NCI-H2081 treated with DMSO at 0.1 percent for 48 hours (cell line): ENCODE measurements around the gene SAC3D1.
"Not testable (repeated sequence)": the region's sequence is repeated elsewhere in the genome, so short reads cannot be mapped to it uniquely, and the experiment has no call there.

Experiments used
- DNase-seq: peaks from one replicate; lab custom pipeline; 2025; lab: John Stamatoyannopoulos, UW

Gene SAC3D1

GRCh38 chr11:65040847-65041622, at the start of gene SAC3D1:
Gene SAC3D1, plus strand, starts transcription at chr11:65041210. Its CDS starts 83 bp downstream, at chr11:65041293.
- peak; percentile 85 for DNase-seq

- no peak for DNase-seq
These were observed 46.7 kb upstream of the SAC3D1 start for GRCh38 chr11:64994318-64994717.

- DNase-seq: no peak
These were observed 44.7 kb upstream of the SAC3D1 start for GRCh38 chr11:64996327-64996709.

GRCh38 chr11:64996710-64997380, 44.2 kb upstream of the SAC3D1 start, which contains the start of gene BATF2:
Gene BATF2, minus strand, starts transcription at chr11:64996971. Its CDS starts 57 bp downstream, at chr11:64996914.
- no peak for DNase-seq

- no peak for DNase-seq
These were observed 42.9 kb upstream of the SAC3D1 start for GRCh38 chr11:64998141-64998540.

GRCh38 chr11:64998690-64999431, 42.1 kb upstream of the SAC3D1 start:
- no peak for DNase-seq

GRCh38 chr11:64999478-64999877, 41.5 kb upstream of the SAC3D1 start:
- DNase-seq: no peak

- no peak for DNase-seq
These were observed 38.3 kb upstream of the SAC3D1 start for GRCh38 chr11:65002706-65003105.

GRCh38 chr11:65003282-65003681, 37.7 kb upstream of the SAC3D1 start:
- no peak for DNase-seq

GRCh38 chr11:65003968-65004367, 37.0 kb upstream of the SAC3D1 start:
- not testable (repeated sequence) for DNase-seq

GRCh38 chr11:65008016-65008415, 33.0 kb upstream of the SAC3D1 start:
- no peak for DNase-seq

- no peak for DNase-seq
These were observed 32.1 kb upstream of the SAC3D1 start for GRCh38 chr11:65008873-65009272.

GRCh38 chr11:65013130-65013887, 27.7 kb upstream of the SAC3D1 start:
- peak; percentile 32 for DNase-seq

GRCh38 chr11:65013888-65014725, 26.9 kb upstream of the SAC3D1 start, which contains the start of gene ARL2:
Gene ARL2, plus strand, starts transcription at chr11:65014160. Its CDS starts 48 bp downstream, at chr11:65014208.
- peak; percentile 37 for DNase-seq

- no peak for DNase-seq
These were observed 26.2 kb upstream of the SAC3D1 start for GRCh38 chr11:65014726-65015227.

- DNase-seq: no peak
These were observed 24.3 kb upstream of the SAC3D1 start for GRCh38 chr11:65016705-65017104.

GRCh38 chr11:65017937-65018336, 23.1 kb upstream of the SAC3D1 start:
- DNase-seq: no peak

GRCh38 chr11:65019824-65020223, 21.2 kb upstream of the SAC3D1 start:
- DNase-seq: no peak

- no peak for DNase-seq
These were observed 20.0 kb upstream of the SAC3D1 start for GRCh38 chr11:65021003-65021402.

- DNase-seq: no peak
These were observed 19.5 kb upstream of the SAC3D1 start for GRCh38 chr11:65021509-65021908.

GRCh38 chr11:65023502-65023901, 17.5 kb upstream of the SAC3D1 start:
- DNase-seq: not testable (repeated sequence)
